ENCODE measurements around the gene SIGLEC7.

GRCh38 chr19:51141181-51141580 is 920 bp upstream of the SIGLEC7 start:
- no peak for TF ChIP-seq POLR2A (IDR thresholded peaks at IDR 0.05)
- TF ChIP-seq CTCF (IDR thresholded peaks at IDR 0.05): no peak
- no peak for TF ChIP-seq EP300 (IDR thresholded peaks at IDR 0.05)
